ENCODE data around the gene EPHB2.

GRCh38 chr1:22661880-22662279, 48.8 kb upstream of the EPHB2 start:
- no peak for TF ChIP-seq CTCF (IDR thresholded peaks at IDR 0.05)
- no peak for TF ChIP-seq POLR2A (IDR thresholded peaks at IDR 0.05)

All from sigmoid colon (tissue), 3 donors.